GM23338 (cell line): ENCODE data around the gene BLOC1S6. TPM values are rescaled to one million over a fixed set of nuclear protein-coding genes. Genes with fewer than 3 reads are reported as not detected.

ENCODE experiments used
- ATAC-seq: fragments of 200-7000 bp; cut with Tn5 transposase; 3 replicates; pipeline ENCODE4 v1.9.1; 2020
- DNase-seq: peaks from one replicate; pipeline ENCODE4 v3.0.0-alpha.2; 2015; ENCODE audit warnings: low spot score
- H2AFZ ChIP-seq: fragments of 200-600 bp; sonication (generic); 2 replicates; pipeline ENCODE4 v1.8.0; 2016; ENCODE audit warnings: antibody characterized with exemption, mild to moderate bottlenecking, moderate library complexity
- H3F3A ChIP-seq: fragments of 200-600 bp; sonication (generic); replicated peaks from 2 replicates; pipeline ENCODE4 v1.8.0; 2017; ENCODE audit warnings: antibody characterized with exemption, mixed run types, low read depth
- H3K27ac ChIP-seq: fragments of 200-600 bp; sonication (generic); 2 replicates; pipeline ENCODE4 v1.6.1; 2016; ENCODE audit warnings: low read depth
- H3K27me3 ChIP-seq: fragments of 200-600 bp; sonication (generic); 2 replicates; pipeline ENCODE4 v1.8.0; 2016; ENCODE audit warnings: mild to moderate bottlenecking, mixed run types, moderate library complexity; ENCODE audit not compliant: insufficient read depth
- H3K36me3 ChIP-seq: fragments of 200-600 bp; sonication (generic); 2 replicates; pipeline ENCODE4 v1.8.0; 2016; ENCODE audit warnings: mild to moderate bottlenecking; ENCODE audit not compliant: insufficient read depth
- H3K4me1 ChIP-seq: fragments of 200-600 bp; sonication (generic); 2 replicates; pipeline ENCODE4 v1.8.0; 2016; ENCODE audit warnings: mild to moderate bottlenecking, moderate library complexity; ENCODE audit not compliant: insufficient read depth
- H3K4me2 ChIP-seq: fragments of 200-600 bp; sonication (generic); 2 replicates; pipeline ENCODE4 v1.7.1; 2017; ENCODE audit warnings: mixed run types
- H3K4me3 ChIP-seq: fragments of 200-600 bp; sonication (generic); 2 replicates; pipeline ENCODE4 v1.6.1; 2016; ENCODE audit warnings: mixed run types
- H3K79me2 ChIP-seq: fragments of 200-600 bp; sonication (generic); replicated peaks from 2 replicates; pipeline ENCODE4 v1.8.0; 2017; ENCODE audit warnings: mild to moderate bottlenecking; ENCODE audit not compliant: insufficient read depth
- H3K9me2 ChIP-seq: fragments of 200-600 bp; sonication (generic); 2 replicates; pipeline ENCODE4 v1.8.0; 2017; ENCODE audit not compliant: insufficient read depth
- H4K20me1 ChIP-seq: fragments of 200-600 bp; sonication (generic); replicated peaks from 2 replicates; pipeline ENCODE4 v1.8.0; 2017; ENCODE audit warnings: mild to moderate bottlenecking; ENCODE audit not compliant: insufficient read depth
- H3K27ac Mint-ChIP-seq: 2 replicates; pipeline ENCODE4 v1.8.0; 2020; ENCODE audit warnings: inconsistent platforms, mild to moderate bottlenecking, moderate library complexity, mixed read lengths
- H3K27me3 Mint-ChIP-seq: 3 replicates; pipeline ENCODE4 v1.8.0; 2022; ENCODE audit warnings: low read depth, mild to moderate bottlenecking, moderate library complexity, mixed read lengths, inconsistent platforms; ENCODE audit not compliant: insufficient read depth, poor library complexity
- H3K36me3 Mint-ChIP-seq: 3 replicates; pipeline ENCODE4 v1.8.0; 2021; ENCODE audit warnings: low read depth, mild to moderate bottlenecking, inconsistent platforms, moderate library complexity, mixed read lengths
- H3K4me1 Mint-ChIP-seq: 3 replicates; pipeline ENCODE4 v1.8.0; 2020; ENCODE audit warnings: mild to moderate bottlenecking, inconsistent platforms, mixed read lengths
- H3K4me3 Mint-ChIP-seq: 3 replicates; pipeline ENCODE4 v1.8.0; 2021; ENCODE audit warnings: moderate library complexity, mild to moderate bottlenecking, inconsistent platforms, mixed read lengths
- H3K9me3 Mint-ChIP-seq: 3 replicates; pipeline ENCODE4 v1.8.0; 2020; ENCODE audit warnings: moderate library complexity, mild to moderate bottlenecking, inconsistent platforms, mixed read lengths
- CREB1 ChIP-seq: fragments of 250-450 bp; sonication (Bioruptor Pico); IDR thresholded peaks from 2 replicates; pipeline ENCODE4 v1.5.0; 2020; ENCODE audit warnings: low read depth, mild to moderate bottlenecking, moderate library complexity
- EZH2phosphoT487 ChIP-seq: fragments of 200-600 bp; sonication (generic); IDR thresholded peaks from one replicate; pipeline ENCODE4 v1.8.1; 2018; ENCODE audit warnings: antibody characterized with exemption; ENCODE audit not compliant: unreplicated experiment
- JUNB ChIP-seq: IDR thresholded peaks from one replicate; pipeline ENCODE4 v1.6.1; 2016; ENCODE audit warnings: antibody characterized with exemption; ENCODE audit not compliant: unreplicated experiment
- NANOG ChIP-seq: IDR thresholded peaks from 2 replicates; pipeline ENCODE4 v1.6.1; 2016; ENCODE audit warnings: antibody characterized with exemption, borderline replicate concordance
- ZNF114 ChIP-seq: fragments of 250-450 bp; sonication (Bioruptor Pico); IDR thresholded peaks from 2 replicates; pipeline ENCODE4 v1.5.0; 2020; ENCODE audit warnings: mild to moderate bottlenecking, moderate library complexity
- ZNF331 ChIP-seq: fragments of 250-450 bp; sonication (Bioruptor Pico); IDR thresholded peaks from 2 replicates; pipeline ENCODE4 v1.5.0; 2020; ENCODE audit warnings: low read depth, mild to moderate bottlenecking, moderate library complexity
- polyA plus RNA-seq: library from polyadenylated mRNA; unstranded; fragments of >200 nt; fragmentation: Nextera tagmentation; extraction: Ambion mirVana; gene quantifications from 2 replicates; pipeline ENCODE4 v1.2.1, GENCODE V29; 2016
- total RNA-seq: library from RNA; depleted of rRNA; stranded (reverse); fragments of >200 nt; shearing (Covaris generic); gene quantifications from 2 replicates; pipeline ENCODE4 v1.2.3, GENCODE V29; 2014
- TF ChIP-seq, protein P1 (sequence below): IDR thresholded peaks from one replicate; pipeline ENCODE4 v1.6.1; 2018; ENCODE audit warnings: antibody characterized with exemption; ENCODE audit not compliant: unreplicated experiment
- TF ChIP-seq, protein P2 (sequence below): fragments of 250-450 bp; sonication (Bioruptor Pico); IDR thresholded peaks from 2 replicates; pipeline ENCODE4 v1.5.0; 2020; ENCODE audit warnings: mild to moderate bottlenecking, moderate library complexity
- TF ChIP-seq, protein P3 (sequence below): IDR thresholded peaks from 2 replicates; pipeline ENCODE4 v1.6.1; 2016; ENCODE audit warnings: antibody characterized with exemption

The BLOC1S6 gene
- total and polyA plus RNA-seq, 2 experiments from 2014 or later: 20.9 to 28.4 TPM

DNA sequence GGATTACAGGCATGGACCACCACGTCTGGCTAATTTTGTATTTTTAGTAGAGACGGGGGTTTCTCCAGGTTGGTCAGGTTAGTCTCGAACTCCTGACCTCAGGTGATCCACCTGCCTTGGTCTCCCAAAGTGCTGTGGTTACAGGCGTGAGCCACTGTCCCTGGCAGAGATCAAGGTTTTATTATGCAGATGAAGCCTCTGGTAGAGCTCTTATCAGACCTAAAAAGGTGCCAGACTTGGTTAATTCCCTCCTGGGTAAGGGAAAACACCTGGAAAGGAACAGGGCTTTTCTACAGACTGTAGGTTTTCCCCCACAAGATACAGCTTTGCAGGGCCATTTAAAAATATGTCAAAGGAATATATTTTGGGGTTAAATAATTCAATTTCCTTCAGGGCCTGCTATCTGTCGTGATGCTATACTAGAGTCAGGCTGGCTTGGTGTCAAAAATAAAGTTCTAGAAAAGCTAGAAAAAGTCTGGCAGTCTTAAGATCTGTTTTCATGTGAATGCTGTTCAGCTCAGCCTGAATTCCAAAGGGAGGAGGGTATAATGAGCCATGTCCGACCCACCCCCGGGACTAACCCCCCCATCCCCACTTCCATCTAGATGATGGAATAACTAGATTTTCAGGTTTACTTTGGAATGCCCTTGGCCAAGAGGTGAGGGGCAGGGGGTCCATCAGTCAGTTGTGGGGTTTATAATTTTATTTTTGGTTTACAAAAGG lies 1.9 kb upstream of the BLOC1S6 start (continued):
- TF ChIP-seq, protein P1, sequence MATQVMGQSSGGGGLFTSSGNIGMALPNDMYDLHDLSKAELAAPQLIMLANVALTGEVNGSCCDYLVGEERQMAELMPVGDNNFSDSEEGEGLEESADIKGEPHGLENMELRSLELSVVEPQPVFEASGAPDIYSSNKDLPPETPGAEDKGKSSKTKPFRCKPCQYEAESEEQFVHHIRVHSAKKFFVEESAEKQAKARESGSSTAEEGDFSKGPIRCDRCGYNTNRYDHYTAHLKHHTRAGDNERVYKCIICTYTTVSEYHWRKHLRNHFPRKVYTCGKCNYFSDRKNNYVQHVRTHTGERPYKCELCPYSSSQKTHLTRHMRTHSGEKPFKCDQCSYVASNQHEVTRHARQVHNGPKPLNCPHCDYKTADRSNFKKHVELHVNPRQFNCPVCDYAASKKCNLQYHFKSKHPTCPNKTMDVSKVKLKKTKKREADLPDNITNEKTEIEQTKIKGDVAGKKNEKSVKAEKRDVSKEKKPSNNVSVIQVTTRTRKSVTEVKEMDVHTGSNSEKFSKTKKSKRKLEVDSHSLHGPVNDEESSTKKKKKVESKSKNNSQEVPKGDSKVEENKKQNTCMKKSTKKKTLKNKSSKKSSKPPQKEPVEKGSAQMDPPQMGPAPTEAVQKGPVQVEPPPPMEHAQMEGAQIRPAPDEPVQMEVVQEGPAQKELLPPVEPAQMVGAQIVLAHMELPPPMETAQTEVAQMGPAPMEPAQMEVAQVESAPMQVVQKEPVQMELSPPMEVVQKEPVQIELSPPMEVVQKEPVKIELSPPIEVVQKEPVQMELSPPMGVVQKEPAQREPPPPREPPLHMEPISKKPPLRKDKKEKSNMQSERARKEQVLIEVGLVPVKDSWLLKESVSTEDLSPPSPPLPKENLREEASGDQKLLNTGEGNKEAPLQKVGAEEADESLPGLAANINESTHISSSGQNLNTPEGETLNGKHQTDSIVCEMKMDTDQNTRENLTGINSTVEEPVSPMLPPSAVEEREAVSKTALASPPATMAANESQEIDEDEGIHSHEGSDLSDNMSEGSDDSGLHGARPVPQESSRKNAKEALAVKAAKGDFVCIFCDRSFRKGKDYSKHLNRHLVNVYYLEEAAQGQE: no peak
- TF ChIP-seq EZH2phosphoT487: no peak

DNA sequence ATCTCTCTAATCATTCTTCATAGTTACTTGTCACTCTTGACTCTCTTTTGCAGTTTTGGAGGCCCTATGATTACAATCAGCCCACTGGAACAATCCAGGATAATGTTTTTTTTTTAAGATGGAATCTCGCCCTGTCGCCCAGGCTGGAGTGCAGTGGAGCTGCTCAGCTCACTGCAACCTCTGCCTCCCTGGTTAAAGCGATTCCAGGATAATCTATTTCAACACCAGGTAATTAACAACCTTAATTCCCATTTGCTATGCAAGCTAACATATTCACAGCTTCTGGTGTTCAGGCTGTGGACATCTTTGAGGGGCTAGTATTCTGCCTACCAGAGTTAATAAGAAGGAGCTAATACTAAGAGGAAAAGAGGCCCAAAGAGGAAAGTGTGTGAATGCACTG lies 1.1 kb upstream of the BLOC1S6 start:
- Histone ChIP-seq H4K20me1 (peaks cover 5% of the 10 kb centered on the region; the same call in 1 of the 2 replicates), H2AFZ (no peak overlapping the region)
- H3K4me3 Mint-ChIP-seq: peak overlapping the region; percentile 91
- TF ChIP-seq, protein P2, sequence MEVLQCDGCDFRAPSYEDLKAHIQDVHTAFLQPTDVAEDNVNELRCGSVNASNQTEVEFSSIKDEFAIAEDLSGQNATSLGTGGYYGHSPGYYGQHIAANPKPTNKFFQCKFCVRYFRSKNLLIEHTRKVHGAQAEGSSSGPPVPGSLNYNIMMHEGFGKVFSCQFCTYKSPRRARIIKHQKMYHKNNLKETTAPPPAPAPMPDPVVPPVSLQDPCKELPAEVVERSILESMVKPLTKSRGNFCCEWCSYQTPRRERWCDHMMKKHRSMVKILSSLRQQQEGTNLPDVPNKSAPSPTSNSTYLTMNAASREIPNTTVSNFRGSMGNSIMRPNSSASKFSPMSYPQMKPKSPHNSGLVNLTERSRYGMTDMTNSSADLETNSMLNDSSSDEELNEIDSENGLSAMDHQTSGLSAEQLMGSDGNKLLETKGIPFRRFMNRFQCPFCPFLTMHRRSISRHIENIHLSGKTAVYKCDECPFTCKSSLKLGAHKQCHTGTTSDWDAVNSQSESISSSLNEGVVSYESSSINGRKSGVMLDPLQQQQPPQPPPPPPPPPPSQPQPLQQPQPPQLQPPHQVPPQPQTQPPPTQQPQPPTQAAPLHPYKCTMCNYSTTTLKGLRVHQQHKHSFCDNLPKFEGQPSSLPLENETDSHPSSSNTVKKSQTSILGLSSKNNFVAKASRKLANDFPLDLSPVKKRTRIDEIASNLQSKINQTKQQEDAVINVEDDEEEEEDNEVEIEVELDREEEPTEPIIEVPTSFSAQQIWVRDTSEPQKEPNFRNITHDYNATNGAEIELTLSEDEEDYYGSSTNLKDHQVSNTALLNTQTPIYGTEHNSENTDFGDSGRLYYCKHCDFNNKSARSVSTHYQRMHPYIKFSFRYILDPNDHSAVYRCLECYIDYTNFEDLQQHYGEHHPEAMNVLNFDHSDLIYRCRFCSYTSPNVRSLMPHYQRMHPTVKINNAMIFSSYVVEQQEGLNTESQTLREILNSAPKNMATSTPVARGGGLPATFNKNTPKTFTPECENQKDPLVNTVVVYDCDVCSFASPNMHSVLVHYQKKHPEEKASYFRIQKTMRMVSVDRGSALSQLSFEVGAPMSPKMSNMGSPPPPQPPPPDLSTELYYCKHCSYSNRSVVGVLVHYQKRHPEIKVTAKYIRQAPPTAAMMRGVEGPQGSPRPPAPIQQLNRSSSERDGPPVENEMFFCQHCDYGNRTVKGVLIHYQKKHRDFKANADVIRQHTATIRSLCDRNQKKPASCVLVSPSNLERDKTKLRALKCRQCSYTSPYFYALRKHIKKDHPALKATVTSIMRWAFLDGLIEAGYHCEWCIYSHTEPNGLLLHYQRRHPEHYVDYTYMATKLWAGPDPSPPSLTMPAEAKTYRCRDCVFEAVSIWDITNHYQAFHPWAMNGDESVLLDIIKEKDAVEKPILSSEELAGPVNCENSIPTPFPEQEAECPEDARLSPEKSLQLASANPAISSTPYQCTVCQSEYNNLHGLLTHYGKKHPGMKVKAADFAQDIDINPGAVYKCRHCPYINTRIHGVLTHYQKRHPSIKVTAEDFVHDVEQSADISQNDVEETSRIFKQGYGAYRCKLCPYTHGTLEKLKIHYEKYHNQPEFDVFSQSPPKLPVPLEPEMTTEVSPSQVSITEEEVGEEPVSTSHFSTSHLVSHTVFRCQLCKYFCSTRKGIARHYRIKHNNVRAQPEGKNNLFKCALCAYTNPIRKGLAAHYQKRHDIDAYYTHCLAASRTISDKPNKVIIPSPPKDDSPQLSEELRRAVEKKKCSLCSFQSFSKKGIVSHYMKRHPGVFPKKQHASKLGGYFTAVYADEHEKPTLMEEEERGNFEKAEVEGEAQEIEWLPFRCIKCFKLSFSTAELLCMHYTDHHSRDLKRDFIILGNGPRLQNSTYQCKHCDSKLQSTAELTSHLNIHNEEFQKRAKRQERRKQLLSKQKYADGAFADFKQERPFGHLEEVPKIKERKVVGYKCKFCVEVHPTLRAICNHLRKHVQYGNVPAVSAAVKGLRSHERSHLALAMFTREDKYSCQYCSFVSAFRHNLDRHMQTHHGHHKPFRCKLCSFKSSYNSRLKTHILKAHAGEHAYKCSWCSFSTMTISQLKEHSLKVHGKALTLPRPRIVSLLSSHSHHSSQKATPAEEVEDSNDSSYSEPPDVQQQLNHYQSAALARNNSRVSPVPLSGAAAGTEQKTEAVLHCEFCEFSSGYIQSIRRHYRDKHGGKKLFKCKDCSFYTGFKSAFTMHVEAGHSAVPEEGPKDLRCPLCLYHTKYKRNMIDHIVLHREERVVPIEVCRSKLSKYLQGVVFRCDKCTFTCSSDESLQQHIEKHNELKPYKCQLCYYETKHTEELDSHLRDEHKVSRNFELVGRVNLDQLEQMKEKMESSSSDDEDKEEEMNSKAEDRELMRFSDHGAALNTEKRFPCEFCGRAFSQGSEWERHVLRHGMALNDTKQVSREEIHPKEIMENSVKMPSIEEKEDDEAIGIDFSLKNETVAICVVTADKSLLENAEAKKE (CRISPR knock-in tag): no peak
- TF ChIP-seq ZNF114 (CRISPR knock-in tag): no peak
- TF ChIP-seq ZNF331 (CRISPR knock-in tag): no peak
- no peak for TF ChIP-seq CREB1 (CRISPR knock-in tag)
- no peak for TF ChIP-seq NANOG
- TF ChIP-seq, protein P3, sequence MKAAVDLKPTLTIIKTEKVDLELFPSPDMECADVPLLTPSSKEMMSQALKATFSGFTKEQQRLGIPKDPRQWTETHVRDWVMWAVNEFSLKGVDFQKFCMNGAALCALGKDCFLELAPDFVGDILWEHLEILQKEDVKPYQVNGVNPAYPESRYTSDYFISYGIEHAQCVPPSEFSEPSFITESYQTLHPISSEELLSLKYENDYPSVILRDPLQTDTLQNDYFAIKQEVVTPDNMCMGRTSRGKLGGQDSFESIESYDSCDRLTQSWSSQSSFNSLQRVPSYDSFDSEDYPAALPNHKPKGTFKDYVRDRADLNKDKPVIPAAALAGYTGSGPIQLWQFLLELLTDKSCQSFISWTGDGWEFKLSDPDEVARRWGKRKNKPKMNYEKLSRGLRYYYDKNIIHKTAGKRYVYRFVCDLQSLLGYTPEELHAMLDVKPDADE: no peak
- TF ChIP-seq, protein P1: no peak
- no peak for TF ChIP-seq JUNB

More for the DNA sequence above, 1.1 kb upstream of the BLOC1S6 start:
- Histone ChIP-seq H3K4me3 (peak overlapping the region; percentile 98), H3K36me3 (no peaks in the 10 kb centered on the region), H3K4me2 (peak overlapping the region; percentile 99), H3K27ac (0 out of 2 replicates have a peak overlapping the region, but pooled peaks have one; percentile 98), H3F3A (peaks cover 3% of the 10 kb centered on the region; the same call in 1 of the 2 replicates), H3K4me1 (peaks cover 13% of the 10 kb centered on the region), H3K27me3 (no peaks in the 10 kb centered on the region), H3K79me2 (peaks cover 35% of the 10 kb centered on the region), H3K9me2 (no peaks in the 10 kb centered on the region)
- no peaks in the 10 kb centered on the region for H3K9me3 Mint-ChIP-seq
- peaks cover 12% of the 10 kb centered on the region for H3K27me3 Mint-ChIP-seq
- DNase-seq (no peak), ATAC-seq (no peak)
- H3K27ac Mint-ChIP-seq: peak overlapping the region; percentile 100
- H3K36me3 Mint-ChIP-seq: no peaks in the 10 kb centered on the region
- H3K4me1 Mint-ChIP-seq: peaks cover 21% of the 10 kb centered on the region; the same call in 2 of the 3 replicates
